WTC11 (cell line): Measurements from ENCODE around the gene GPR37L1. TPM values are rescaled to one million over a fixed set of nuclear protein-coding genes. Genes with fewer than 3 reads are reported as not detected.

ENCODE experiments used
- ATAC-seq: fragments of 200-7000 bp; cut with Tn5 transposase; 2 replicates; pipeline ENCODE4 v1.10.0; 2021; ENCODE audit warnings: mild to moderate bottlenecking, moderate library complexity
- CTCF ChIA-PET: fragments of 300-600 bp; sonication (Branson Sonifier 250); formaldehyde crosslinking; loops from one replicate; lab custom pipeline; 2021; ENCODE audit warnings: antibody characterized with exemption; lab: Charles Lee
- POLR2A ChIA-PET: fragments of 350-600 bp; sonication (Branson Sonifier 250); formaldehyde crosslinking; loops from one replicate; lab custom pipeline; 2021; ENCODE audit warnings: antibody characterized with exemption; lab: Charles Lee
- DNase-seq: peaks from one replicate; pipeline ENCODE4 v3.0.0; 2021; ENCODE audit warnings: low spot score
- H3K27ac Mint-ChIP-seq: 2 replicates; pipeline ENCODE4 v1.8.0; 2021; ENCODE audit warnings: mixed read lengths
- H3K27me3 Mint-ChIP-seq: 2 replicates; pipeline ENCODE4 v1.8.0; 2021; ENCODE audit warnings: low read depth, mild to moderate bottlenecking, moderate library complexity, mixed read lengths
- H3K36me3 Mint-ChIP-seq: 2 replicates; pipeline ENCODE4 v1.8.0; 2021; ENCODE audit warnings: mixed read lengths
- H3K4me1 Mint-ChIP-seq: 2 replicates; pipeline ENCODE4 v1.8.0; 2022; ENCODE audit warnings: mixed read lengths
- H3K4me3 Mint-ChIP-seq: 2 replicates; pipeline ENCODE4 v1.8.0; 2021; ENCODE audit warnings: mild to moderate bottlenecking, moderate library complexity, mixed read lengths
- H3K9me3 Mint-ChIP-seq: 2 replicates; pipeline ENCODE4 v1.8.0; 2021; ENCODE audit warnings: mixed read lengths
- ELF4 ChIP-seq: sonication (generic); formaldehyde crosslinking; IDR thresholded peaks from 2 replicates; pipeline ENCODE4 v1.8.1; 2022; ENCODE audit warnings: low read depth, mild to moderate bottlenecking, moderate library complexity, missing genetic modification reagents
- ERG ChIP-seq: fragments of 250-450 bp; sonication (Bioruptor Pico); IDR thresholded peaks from 2 replicates; pipeline ENCODE4 v1.8.0; 2021; ENCODE audit warnings: mild to moderate bottlenecking
- IRF1 ChIP-seq: sonication (generic); formaldehyde crosslinking; IDR thresholded peaks from 2 replicates; pipeline ENCODE4 v1.8.0; 2023; ENCODE audit warnings: missing genetic modification reagents
- JAZF1 ChIP-seq: fragments of 250-450 bp; sonication (Bioruptor Pico); IDR thresholded peaks from 2 replicates; pipeline ENCODE4 v1.9.0; 2021; ENCODE audit warnings: moderate library complexity, mild to moderate bottlenecking, inconsistent platforms
- NFYB ChIP-seq: sonication (generic); formaldehyde crosslinking; conservative IDR thresholded peaks from 2 replicates; pipeline ENCODE4 v1.8.0; 2022; ENCODE audit warnings: low read depth, missing genetic modification reagents
- NR2C2 ChIP-seq: sonication (generic); formaldehyde crosslinking; IDR thresholded peaks from 2 replicates; pipeline ENCODE4 v1.8.0; 2022; ENCODE audit warnings: mild to moderate bottlenecking, missing genetic modification reagents
- RELA ChIP-seq: sonication (generic); formaldehyde crosslinking; IDR thresholded peaks from 2 replicates; pipeline ENCODE4 v1.8.1; 2022; ENCODE audit warnings: missing genetic modification reagents, mild to moderate bottlenecking, borderline replicate concordance
- STAT6 ChIP-seq: sonication (generic); formaldehyde crosslinking; conservative IDR thresholded peaks from 2 replicates; pipeline ENCODE4 v1.8.1; 2023; ENCODE audit warnings: mild to moderate bottlenecking, low read depth, missing genetic modification reagents, moderate library complexity
- TCF7 ChIP-seq: sonication (generic); formaldehyde crosslinking; IDR thresholded peaks from 2 replicates; pipeline ENCODE4 v1.8.0; 2022; ENCODE audit warnings: mild to moderate bottlenecking, low read depth, missing genetic modification reagents, moderate library complexity
- ZMAT4 ChIP-seq: fragments of 250-450 bp; sonication (Bioruptor Pico); IDR thresholded peaks from 2 replicates; pipeline ENCODE4 v1.9.0; 2021; ENCODE audit warnings: mild to moderate bottlenecking
- ZNF121 ChIP-seq: sonication (generic); formaldehyde crosslinking; IDR thresholded peaks from 2 replicates; pipeline ENCODE4 v1.8.0; 2023; ENCODE audit warnings: missing genetic modification reagents
- ZNF423 ChIP-seq: fragments of 250-450 bp; sonication (Bioruptor Pico); IDR thresholded peaks from 2 replicates; pipeline ENCODE4 v2.1.2; 2022; ENCODE audit warnings: mild to moderate bottlenecking, moderate library complexity
- total RNA-seq: library from RNA; stranded (reverse); gene quantifications from 3 replicates; pipeline ENCODE4 v1.2.3, GENCODE V29; 2021

Gene GPR37L1
- total RNA-seq, 1 experiment from 2014 or later: 0.07 TPM

- no peak for TF ChIP-seq NR2C2 (CRISPR knock-in tag)
- TF ChIP-seq ZNF423 (CRISPR knock-in tag): no peak
- no peak for TF ChIP-seq IRF1 (CRISPR knock-in tag)
Measured at GRCh38 chr1:202171292-202172014, 48.7 kb downstream of the GPR37L1 start (continued).

GRCh38 chr1:202172015-202172355, 49.3 kb downstream of the GPR37L1 start:
- TF ChIP-seq ERG (CRISPR knock-in tag) (no peak), JAZF1 (no peak), RELA (no peak), NFYB (CRISPR knock-in tag) (no peak), ZMAT4 (CRISPR knock-in tag) (no peak), ZNF121 (CRISPR knock-in tag) (no peak), STAT6 (CRISPR knock-in tag) (no peak), ELF4 (CRISPR knock-in tag) (no peak), TCF7 (CRISPR knock-in tag) (no peak)
- H3K27ac Mint-ChIP-seq: no peak overlapping the region
- no peaks in the 10 kb centered on the region for H3K9me3 Mint-ChIP-seq
- CTCF ChIA-PET: interaction anchor here (1.1 to 1.4 kb wide), 2 partner anchors 13 to 17 kb away, joined by 3 read pairs; no protein-coding TSS in a partner anchor
- H3K4me3 Mint-ChIP-seq: no peak overlapping the region
- H3K36me3 Mint-ChIP-seq: no peaks in the 10 kb centered on the region
- H3K27me3 Mint-ChIP-seq: no peaks in the 10 kb centered on the region
- no peak for ATAC-seq
- POLR2A ChIA-PET: no interaction called here
- DNase-seq: no peak
- H3K4me1 Mint-ChIP-seq: peaks cover 2% of the 10 kb centered on the region; the same call in 1 of the 2 replicates

- Mint-ChIP-seq H3K27ac (no peak overlapping the region), H3K36me3 (no peaks in the 10 kb centered on the region), H3K4me1 (no peaks in the 10 kb centered on the region), H3K4me3 (no peak overlapping the region), H3K27me3 (no peaks in the 10 kb centered on the region), H3K9me3 (no peaks in the 10 kb centered on the region)
- DNase-seq (no peak), ATAC-seq (no peak)
- TF ChIP-seq ERG (CRISPR knock-in tag): no peak
- POLR2A ChIA-PET: no interaction called here
- CTCF ChIA-PET: interaction anchor here (0.8 to 3.0 kb wide), 7 partner anchors 8 to 19 kb away, joined by 3 to 23 read pairs (median 4); partner anchors contain the start of gene LGR6
Measured at GRCh38 chr1:202173993-202174392, 51.3 kb downstream of the GPR37L1 start.
